HG03097 (cell line): Measurements from ENCODE around the gene TANK.

Experiments used
- ATAC-seq: cut with Tn5 transposase; IDR thresholded peaks from one replicate; pipeline ENCODE4 v1.9.1; 2021; ENCODE audit not compliant: unreplicated experiment, low FRiP score

TANK gene, protein sequence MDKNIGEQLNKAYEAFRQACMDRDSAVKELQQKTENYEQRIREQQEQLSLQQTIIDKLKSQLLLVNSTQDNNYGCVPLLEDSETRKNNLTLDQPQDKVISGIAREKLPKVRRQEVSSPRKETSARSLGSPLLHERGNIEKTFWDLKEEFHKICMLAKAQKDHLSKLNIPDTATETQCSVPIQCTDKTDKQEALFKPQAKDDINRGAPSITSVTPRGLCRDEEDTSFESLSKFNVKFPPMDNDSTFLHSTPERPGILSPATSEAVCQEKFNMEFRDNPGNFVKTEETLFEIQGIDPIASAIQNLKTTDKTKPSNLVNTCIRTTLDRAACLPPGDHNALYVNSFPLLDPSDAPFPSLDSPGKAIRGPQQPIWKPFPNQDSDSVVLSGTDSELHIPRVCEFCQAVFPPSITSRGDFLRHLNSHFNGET

DNA sequence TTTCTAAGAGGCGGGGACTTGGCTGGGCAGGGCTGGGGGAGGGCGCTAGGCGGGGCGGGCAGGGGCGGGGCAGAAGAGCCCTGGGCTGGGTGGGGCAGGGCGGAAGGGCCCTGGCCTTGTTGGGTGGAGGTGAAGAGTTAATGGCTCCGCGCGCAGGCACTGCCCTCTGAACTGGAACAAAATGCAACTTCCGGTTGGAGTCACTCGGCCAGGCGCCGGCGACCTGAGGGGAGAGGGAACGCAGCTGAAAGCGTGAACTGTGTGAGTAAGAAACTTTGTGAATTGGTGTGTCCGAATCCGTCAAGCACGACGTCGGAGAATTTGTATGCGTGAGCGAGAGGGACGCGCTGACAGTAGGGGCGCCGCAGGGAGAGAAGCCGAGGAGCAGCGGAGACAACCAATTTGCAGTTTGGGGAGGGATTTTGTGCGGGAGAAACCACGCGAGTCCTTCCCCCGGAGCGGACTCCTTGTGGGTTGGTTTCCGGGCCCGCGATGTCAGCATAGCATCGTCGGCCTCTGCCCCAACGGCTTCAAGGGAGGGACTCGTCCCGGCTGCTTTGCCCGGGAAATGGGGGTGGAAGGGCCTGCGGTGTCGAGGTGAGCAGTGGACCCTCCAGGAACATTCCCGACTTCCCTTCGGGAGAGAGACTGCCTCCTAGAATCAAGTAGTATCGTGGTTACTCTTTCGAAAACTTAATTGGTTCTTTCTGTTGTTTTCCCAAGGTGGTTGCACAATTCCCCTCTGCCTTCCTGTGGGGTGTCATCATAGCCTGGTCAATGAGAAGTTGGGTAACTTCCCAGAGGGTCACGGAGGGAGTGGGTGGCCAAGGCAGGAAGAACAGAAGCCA, at the start of gene TANK:
TANK (plus strand) TSS at position 203 of the 848 bp plus-strand sequence. CDS start 19,235 bp downstream, outside the sequence.
- peak; percentile 83 for ATAC-seq

DNA sequence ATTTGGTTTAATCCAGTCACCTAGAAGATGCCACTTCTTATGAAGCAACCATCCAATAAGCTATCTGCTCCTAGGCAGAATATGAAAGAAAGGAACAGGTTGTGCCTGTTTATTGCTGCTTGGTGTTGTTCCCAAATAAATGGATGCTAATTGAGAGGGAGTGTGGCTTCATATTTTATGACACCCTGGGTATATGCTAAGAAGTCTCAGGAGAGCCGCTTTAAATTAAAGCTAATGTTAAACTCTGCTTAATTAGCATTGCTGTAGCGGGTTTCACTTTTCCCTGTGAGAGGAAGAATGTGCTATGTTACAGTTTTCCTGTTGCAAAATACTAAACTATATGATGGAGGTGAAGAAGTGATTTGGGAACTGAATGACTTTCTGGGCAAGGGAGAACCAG, 48.7 kb upstream of the TANK start:
- no peak for ATAC-seq

DNA sequence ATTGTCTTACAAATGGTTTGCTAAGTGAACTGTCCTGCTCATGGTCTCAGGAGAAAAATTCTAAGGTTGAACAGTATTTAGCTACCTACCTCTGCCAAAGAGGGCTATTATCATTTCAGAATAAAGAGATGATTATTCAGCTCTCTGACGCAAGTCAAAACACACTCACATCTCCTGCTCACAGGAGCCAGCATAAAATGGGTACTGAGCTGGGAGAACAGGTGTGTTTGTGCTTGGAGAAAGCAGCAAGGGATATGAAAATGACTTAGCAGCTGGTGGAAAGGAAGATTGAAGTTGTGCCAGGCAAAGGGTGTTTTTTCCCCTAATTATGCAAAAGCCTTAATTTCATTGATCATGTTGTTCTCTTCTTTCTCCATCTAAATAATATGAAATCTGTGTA, 47.3 kb upstream of the TANK start:
- ATAC-seq = no peak

DNA sequence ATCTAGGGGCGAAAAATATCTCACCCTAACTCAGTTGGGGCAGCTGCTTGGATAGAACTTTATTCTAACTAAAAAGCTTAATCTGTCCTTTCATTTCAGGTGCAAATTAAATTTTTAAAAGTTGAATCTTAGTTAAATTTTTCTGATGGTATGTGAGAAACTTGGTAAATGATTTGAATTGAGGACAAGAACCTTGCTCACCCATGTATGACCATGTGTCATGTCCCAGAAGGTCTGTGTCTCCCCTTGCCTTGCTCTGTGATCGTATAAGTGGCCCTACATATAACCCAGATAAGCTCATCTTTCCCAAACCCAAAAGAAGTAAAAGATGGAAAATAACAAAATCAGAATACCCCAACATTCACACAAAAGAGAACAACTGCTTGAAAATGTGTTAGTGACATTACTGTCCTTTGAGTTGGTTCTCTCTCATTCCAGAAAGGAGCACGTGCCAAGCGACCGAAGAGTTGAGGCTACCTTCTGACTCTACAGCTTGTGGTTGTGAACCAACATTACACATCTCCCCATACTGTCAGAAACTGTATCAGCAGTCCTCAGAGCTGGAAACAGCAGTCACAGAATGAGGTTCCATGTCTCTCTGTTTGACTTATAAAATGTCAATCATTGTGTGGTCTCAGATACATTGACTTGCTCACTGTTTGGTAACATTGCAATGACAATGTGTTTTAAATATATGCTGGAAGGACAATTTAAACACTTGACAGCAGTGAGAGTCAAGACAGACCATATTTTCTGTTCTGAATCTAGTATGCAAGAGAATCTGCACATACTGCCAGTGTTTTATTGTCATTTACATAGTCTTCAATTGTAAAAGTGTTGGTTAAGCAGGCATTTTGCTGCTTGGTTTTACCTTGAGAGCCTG, 46.3 kb upstream of the TANK start:
- no peak for ATAC-seq

DNA sequence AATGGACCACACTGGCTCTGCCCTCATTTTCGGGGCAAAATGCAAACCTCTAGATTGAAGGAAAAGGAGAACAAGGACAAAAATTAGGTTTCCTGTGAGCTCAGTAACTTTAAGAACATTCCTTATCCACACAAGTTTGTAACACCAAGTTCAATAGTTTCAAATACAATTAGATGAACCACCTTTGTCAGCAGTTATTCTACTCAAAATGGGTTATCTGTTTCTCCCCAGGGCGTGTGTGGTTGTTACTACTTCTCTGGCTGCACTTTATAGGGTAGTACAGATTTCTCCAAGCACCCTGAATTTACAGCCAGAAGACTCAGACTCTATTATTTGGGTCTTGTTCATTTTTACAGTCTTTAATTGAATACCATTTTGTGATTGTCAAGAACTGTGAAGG, 45.0 kb upstream of the TANK start:
- ATAC-seq = no peak

DNA sequence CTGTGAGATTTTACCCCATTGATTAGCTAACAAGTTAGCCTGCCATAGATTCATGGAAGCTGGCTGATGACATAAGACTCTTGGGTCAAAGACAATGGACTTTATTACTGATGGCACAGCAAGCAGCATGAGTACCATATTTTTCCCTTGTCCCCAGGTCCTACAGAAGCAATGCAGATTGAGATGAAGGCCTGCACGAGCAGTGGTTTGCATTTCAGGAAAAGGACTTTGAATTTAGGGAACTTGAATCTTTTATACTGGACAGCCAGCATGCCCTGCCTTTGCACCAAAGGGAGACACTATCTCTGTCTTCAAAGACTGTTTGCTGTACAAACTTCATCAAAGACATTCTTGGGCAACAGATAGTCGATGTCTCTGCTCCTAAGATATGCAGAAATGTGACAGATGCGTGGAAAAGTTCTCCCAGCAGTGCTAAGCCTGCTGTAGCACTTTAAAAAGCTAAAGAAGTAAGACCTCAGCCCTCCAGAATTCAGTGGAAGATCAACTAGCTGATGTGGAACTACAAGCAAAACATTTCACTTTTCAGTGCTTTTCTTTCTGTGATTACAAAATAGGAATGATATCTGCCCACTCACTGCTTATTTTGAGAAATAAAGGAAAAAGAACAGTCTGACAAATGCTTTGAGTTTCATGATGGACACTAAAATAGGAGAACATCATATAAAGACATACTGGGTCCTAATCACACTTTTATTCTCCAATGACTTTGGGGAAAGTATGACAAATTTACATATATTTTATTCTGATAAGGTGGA, 44.4 kb upstream of the TANK start:
- no peak for ATAC-seq

DNA sequence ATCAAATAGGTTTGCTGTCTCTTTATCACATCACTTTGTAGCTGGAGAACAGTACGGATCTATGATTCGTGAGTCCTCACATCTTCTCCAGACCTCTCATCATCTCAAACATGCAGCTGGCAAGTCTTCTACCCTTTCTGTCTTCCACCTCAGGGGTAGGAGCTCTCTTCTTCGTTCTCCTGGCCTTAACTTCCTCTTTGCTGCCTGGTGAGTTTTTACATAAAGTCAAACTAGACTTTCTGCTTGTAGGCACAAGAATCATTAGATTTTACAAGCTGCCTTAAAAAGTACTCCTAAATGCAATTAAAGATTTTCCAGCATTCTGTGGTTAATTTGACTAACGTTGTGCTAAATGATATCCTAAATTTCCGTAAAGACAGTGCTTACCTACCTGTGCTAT, 43.7 kb upstream of the TANK start:
- ATAC-seq = no peak

DNA sequence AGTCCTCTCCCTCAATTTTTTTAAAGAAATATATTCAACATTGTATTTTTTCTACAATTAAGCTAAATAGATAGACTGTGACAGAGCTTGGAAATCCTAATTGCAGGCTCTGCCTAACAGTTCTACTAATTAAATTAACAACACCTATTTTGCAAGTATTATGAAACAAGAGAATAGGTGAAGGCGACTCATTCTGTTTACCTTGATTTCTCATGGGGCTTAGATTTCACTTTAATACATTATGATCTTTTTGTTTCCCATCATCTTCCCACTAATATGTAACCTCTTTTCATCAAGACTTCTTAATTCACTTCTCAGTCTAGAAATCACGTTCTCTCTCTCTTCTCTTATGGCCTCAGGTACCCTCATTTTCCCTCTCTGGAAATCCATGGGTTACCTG, 42.7 kb upstream of the TANK start:
- ATAC-seq = no peak

DNA sequence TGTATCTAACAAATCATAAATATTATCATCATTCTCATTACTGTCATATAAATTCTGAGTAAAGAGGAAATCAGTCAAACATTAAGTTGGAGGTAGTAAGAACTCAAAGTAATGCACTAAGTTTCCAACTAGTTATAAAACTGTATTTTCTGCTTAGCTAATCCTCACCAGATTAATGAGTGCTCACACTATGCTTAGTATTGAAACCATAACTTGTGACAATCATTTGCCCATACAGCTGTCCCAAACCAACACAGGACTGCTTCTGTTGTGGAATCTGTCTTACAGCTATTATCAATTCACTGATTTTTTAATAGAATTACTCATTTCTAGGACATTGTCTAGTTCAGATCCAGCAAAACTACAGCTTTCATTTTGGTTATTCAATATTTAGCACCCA, 41.5 kb upstream of the TANK start:
- peak; percentile 48 for ATAC-seq

DNA sequence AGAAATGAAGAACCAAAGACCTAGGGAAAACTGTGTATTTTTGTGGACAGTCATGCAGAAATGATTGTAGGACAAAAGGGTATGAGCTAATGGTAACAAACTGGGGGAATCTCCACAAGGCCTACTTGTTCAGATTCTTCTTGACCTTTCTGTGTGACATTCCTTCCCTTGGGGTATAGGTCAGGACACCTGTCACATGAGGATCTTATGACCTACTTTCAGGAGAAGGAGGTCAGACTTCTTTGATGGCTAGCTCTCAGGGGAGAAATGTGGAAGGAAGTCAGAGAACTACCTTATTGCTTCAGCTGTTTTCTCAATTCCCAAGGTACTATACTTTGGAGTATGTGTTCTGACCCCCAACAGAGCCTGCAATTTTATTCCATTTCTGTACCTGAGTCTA, 40.7 kb upstream of the TANK start:
- no peak for ATAC-seq

DNA sequence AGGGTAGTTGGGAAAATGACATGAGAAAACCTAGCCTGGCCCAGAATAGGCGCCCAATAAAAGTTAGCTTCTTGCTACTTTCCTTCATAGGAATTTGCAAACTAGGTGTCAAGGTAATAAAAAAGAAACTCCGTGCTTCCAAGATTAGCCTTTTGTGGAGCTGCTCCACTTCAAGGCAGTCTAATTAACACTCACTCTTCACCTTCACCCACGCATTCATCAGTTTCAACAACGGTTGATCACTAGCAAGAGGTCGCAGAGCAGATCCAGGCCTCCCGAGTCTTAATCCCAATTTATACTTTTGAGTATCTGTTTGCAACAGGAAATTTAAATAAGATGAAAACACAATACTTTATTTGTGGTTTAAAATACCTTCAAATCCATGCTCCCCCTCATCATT, 39.5 kb upstream of the TANK start:
- ATAC-seq = no peak

DNA sequence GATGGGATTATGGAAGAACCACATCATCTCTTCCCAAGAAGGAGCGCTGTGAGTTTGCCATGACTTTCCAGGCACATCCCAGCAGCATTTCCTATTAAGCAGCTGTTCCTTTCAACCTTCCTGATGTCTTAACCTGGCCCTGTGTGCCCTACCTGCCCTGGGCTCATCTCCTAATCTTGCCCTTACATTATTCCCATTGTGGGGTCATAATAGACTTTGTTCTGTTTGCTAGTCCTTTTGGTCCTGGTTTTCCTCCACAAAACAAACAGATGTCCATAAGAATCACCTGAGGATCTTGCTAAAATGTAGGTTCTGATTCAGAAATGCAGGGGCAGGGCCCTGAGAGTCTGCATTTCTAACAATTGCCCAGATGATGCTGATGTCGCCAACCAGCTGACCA, 38.6 kb upstream of the TANK start:
- no peak for ATAC-seq

DNA sequence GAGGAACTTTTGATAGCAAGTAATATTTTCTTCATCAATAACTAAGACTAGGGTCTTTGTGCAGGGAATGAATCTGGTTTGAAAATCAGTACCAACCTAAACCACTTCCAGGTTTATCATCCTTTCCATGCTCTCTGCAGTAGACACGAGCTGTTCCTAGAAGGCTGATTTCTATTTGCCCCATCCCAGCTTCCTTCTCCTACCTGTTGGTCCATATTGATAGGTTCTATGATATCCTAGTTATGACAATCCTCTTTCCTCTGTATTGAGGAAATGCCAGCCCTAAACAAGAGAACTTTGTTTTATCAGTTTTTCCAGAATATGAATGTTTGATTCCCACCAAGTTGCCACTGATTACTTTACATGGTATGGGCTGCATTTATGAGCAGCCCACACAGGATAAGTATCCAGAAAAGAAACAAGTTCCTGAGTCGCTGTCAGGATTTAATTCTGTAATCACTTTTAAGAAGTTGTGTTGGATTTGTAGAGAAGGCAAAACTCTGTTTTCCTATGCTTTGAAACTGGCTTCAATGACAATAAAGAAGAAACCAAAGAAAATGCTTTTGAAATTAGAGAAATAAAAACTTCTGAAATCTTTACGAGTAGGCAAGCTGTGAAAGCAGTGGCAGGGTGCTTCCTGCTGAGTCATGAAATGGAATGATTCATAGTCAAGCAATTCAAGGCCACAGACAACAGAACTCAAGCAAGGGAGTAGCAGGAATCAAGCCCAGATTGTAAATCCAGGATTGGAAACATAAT, 37.3 kb upstream of the TANK start:
- ATAC-seq = no peak

DNA sequence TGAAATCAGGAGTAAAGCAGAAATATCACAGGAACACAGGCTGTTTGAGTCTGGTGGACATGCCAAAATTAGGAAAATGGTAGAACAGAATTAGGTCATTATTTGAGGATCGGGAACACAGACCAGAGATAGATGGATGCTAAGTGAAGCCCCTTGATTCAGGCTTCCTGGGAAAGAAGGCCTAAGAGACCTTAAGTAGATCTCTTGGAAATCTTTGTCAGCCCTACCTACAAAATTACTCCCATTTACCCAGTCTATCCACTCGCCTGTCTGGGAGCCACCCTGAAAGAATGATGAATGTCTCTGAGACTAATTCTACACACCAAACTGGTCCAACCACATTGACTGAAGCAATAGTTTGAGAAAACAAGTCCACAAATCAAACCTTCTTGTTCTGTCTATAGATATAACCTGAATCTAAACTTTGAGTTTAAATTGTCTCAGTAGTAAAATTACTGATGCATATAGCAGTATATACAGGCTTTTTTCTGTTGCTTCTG, 36.6 kb upstream of the TANK start:
- ATAC-seq = no peak

DNA sequence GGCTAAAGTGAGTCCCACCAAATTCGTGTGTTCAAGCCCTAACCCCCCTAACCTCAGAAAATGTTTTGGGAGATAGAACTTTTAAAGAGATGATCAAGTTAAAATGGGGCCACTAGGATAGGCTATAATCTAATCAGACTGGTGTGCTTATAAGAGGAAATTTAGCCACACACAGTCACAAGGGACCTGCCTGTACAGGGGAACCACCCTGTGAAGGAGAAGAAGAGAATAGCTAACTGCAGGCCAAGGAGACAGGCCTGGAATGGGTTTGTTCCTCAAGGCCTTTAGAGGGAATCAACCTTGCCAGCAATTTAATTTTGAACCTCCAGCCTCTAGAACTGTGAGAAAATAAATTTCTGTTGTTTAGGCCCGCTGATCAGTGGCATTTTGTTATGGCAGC, 36.0 kb upstream of the TANK start:
- no peak for ATAC-seq

DNA sequence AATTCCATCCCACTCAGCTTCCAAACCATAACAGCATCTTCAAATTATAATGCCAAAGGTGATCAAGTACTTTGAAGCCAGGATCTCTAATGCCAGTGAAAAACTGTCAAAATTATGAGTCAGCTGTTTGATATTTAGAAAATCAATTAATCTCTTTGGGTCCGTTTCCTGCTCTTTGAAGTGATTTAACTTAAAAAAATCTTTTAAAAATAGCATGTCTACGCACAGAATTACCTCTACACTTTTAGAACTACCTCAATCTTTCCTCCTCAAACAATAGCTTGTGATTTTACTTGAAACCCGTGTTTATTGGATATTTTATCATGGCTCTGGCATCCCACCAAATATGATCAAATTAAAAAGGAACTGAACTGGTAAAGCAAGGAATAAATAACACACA, 31.3 kb upstream of the TANK start:
- no peak for ATAC-seq

DNA sequence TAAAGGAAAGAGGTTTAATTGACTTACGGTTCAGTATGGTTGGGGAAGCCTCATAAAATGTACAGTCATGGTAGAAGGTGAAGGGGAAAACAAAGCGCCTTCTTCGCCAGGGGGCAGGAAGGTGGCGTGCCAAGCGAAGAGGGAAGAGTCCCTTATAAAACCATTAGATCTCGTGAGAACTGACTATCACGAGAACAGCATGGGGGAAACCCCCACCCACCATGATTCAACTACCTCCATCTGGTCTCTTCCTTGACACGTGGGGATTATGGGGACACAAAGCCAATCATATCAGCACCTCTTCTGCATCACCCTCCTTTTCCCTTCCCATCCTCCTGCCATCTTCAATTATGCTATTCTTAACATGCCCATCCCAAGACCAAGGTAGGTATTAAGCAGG, 29.9 kb upstream of the TANK start:
- no peak for ATAC-seq

DNA sequence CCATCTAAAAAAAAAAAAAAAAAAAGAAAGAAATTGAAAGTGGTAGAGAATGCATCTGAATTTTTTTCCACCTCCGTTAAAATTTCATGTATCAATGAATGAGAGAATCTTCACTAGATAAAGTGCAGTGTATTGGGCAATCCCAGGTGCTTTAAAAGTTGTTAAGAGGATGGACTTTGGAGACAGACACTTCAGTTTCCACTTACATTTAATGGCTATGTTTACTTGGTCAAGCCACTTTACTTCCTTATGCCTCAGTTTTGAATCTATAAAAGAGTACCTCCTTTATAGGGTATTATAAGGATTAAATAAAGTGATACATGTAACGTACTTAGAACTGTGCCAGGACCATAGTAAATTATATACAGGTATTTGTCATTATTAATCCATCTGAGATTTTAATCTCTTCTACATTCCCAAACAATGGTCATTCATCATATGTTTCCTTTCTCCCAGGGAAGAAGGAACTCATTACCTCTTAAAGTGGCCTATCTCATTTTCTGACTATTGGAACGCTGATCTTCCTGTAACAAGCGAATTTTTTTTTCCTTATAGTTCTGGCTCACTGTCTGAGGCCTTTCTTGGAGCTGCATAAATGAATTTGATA, 29.1 kb upstream of the TANK start:
- ATAC-seq = no peak

DNA sequence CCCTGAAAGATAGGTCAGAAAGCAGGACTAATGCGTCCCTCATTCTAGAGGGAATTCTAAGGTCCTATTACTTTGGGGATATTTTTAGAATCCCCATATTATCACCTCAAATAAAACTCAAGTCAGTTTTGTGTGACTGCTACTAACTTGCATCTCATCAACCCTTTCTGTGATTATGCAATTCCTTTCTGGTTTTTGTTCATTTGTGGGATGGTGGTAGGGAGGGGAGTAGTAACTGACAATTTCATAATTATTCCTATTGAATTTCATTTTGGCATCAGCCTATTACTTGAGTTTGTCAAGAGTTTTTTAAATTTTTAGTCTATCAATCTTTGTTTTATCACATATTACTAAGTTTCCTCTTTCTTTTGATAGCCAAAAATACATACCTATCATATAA, 28.4 kb upstream of the TANK start:
- ATAC-seq = no peak
